Stimulated activated CD4-positive, alpha-beta T cell treated with anti-CD3 and anti-CD28 coated beads, Interleukin-2, amount 100 ng/mL, for 24 hours (primary cell): Measurements from ENCODE around the gene EPS15.
"Not testable (repeated sequence)": the region's sequence is repeated elsewhere in the genome, so short reads cannot be mapped to it uniquely, and the experiment has no call there.

ENCODE experiments used
- DNase-seq, 2 donors: peaks; one replicate each; pipeline ENCODE4 v3.0.0-alpha.2; 2020

EPS15 gene

GRCh38 chr1:51422367-51423072 is 96.5 kb downstream of the EPS15 start:
- DNase-seq, result no peak

GRCh38 chr1:51421964-51422363 is 97.1 kb downstream of the EPS15 start:
- DNase-seq, result no peak

- DNase-seq, result no peak
Observed at GRCh38 chr1:51420867-51421627, 98.0 kb downstream of the EPS15 start.

- DNase-seq, result no peak
Observed at GRCh38 chr1:51418384-51418959, 100.6 kb downstream of the EPS15 start.

GRCh38 chr1:51417496-51418383 is 101.3 kb downstream of the EPS15 start:
- no peak for DNase-seq

GRCh38 chr1:51416910-51417309 is 102.2 kb downstream of the EPS15 start:
- DNase-seq, result no peak

- no peak for DNase-seq
Observed at GRCh38 chr1:51415963-51416362, 103.1 kb downstream of the EPS15 start.

GRCh38 chr1:51414811-51415210 is 104.3 kb downstream of the EPS15 start:
- no peak for DNase-seq

- DNase-seq, result not testable (repeated sequence)
Observed at GRCh38 chr1:51411820-51412219, 107.2 kb downstream of the EPS15 start.

- no peak for DNase-seq
Observed at GRCh38 chr1:51410568-51411460, 108.3 kb downstream of the EPS15 start.

- DNase-seq, result not testable (repeated sequence)
Observed at GRCh38 chr1:51409755-51410541, 109.1 kb downstream of the EPS15 start.

GRCh38 chr1:51392241-51392640 is 126.8 kb downstream of the EPS15 start:
- DNase-seq, result no peak

GRCh38 chr1:51390641-51391040 is 128.4 kb downstream of the EPS15 start:
- not testable (repeated sequence) for DNase-seq

- not testable (repeated sequence) for DNase-seq
Observed at GRCh38 chr1:51387288-51387687, 131.8 kb downstream of the EPS15 start.

GRCh38 chr1:51386259-51386658 is 132.8 kb downstream of the EPS15 start:
- DNase-seq, result not testable (repeated sequence)

- no peak for DNase-seq
Observed at GRCh38 chr1:51385776-51386175, 133.3 kb downstream of the EPS15 start.

GRCh38 chr1:51381964-51382363 is 137.1 kb downstream of the EPS15 start:
- no peak for DNase-seq

GRCh38 chr1:51380936-51381335 is 138.1 kb downstream of the EPS15 start:
- DNase-seq, result no peak

- no peak for DNase-seq
Observed at GRCh38 chr1:51378871-51379270, 140.2 kb downstream of the EPS15 start.

GRCh38 chr1:51373898-51374297 is 145.2 kb downstream of the EPS15 start:
- DNase-seq, result no peak

- no peak for DNase-seq
Observed at GRCh38 chr1:51372561-51372960, 146.5 kb downstream of the EPS15 start.
